NB4 (cell line): ENCODE measurements around the gene PDE1A.

ENCODE experiments used
- CTCF ChIP-seq: IDR thresholded peaks from one replicate; pipeline ENCODE4 v1.5.1; 2012; ENCODE audit warnings: low read depth, low read length
- MAX ChIP-seq: IDR thresholded peaks from 2 replicates; pipeline ENCODE4 v1.6.1; 2011; ENCODE audit warnings: low read depth, low read length
- MYC ChIP-seq: IDR thresholded peaks from 2 replicates; pipeline ENCODE4 v1.6.1; 2011; ENCODE audit warnings: low read depth, low read length
- POLR2A ChIP-seq: IDR thresholded peaks from 2 replicates; pipeline ENCODE4 v1.6.1; 2011; ENCODE audit warnings: mild to moderate bottlenecking; ENCODE audit not compliant: insufficient read length; ENCODE audit errors: extremely low read depth

DNA sequence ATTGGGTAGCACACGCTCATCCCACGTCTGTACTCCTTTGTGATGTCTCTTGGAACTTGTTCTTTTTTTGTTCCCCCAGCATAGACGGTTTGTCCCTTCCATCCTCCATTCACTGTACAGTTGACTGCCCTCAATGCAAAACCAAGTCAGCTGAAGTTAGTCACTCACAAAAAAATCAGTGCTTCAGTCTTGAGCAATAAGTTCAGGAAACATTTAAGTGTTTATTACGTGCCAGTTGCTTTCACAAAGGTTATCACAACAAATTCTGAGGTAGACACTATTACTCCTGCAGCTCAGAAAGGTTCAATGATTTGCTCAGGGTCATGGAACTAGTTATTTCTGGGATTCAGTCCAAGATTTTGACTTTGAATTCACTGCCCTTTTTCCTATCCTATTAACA, 102.2 kb downstream of the PDE1A start:
- no peak for TF ChIP-seq CTCF
- TF ChIP-seq POLR2A, result no peak
- TF ChIP-seq MYC, result no peak
- TF ChIP-seq MAX, result no peak
